ENCODE data around the gene SLC7A14.
A peak's percentile ranks its signal among the peaks of the same experiment; 100 is the strongest.

SLC7A14 gene

GRCh38 chr3:170426240-170426797 is 159.6 kb downstream of the SLC7A14 start:
- no peak for DNase-seq (ENCODE audit: low read depth)

DNA sequence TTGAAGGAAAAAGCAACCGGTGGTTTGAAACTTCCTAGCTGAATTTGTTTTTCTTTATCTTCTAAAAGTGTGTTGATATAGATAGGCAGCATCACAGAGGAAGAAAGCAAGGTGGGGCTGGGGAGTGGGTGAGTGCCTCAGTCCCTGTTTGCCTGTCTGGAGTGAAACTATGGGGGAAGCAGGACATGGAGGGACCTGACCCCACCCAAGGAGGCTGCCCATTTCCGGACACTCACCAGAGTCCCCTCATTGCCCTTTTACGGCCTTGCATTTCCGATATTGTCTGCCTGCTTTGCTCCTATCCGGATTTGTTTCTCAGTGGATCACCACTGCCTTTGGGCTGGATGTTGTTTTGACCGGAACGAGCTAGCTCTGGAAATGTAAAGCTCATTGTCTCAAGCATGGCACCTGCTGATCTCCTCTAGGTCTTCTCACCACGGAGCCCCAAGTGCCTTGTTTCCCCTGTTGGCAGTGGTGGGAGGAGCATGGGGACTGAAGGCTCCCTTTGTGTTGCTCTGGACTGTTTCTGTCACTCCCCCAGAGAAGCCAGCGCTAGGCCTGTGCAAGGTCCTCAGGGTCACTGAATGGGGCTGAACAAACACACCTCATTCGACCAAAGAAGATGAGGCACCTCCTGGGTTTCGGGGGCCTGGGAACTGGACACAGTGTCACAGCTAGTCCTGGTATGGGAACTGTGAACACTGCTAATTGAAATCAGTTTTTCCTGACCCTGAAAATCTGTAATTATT is 160.2 kb downstream of the SLC7A14 start:
- no peak for DNase-seq (ENCODE audit: low read depth)

- DNase-seq (ENCODE audit: low read depth): no peak
These were observed 161.0 kb downstream of the SLC7A14 start for GRCh38 chr3:170424879-170425278.

GRCh38 chr3:170423001-170423615 is 162.8 kb downstream of the SLC7A14 start:
- no peak for DNase-seq (ENCODE audit: low read depth)

DNA sequence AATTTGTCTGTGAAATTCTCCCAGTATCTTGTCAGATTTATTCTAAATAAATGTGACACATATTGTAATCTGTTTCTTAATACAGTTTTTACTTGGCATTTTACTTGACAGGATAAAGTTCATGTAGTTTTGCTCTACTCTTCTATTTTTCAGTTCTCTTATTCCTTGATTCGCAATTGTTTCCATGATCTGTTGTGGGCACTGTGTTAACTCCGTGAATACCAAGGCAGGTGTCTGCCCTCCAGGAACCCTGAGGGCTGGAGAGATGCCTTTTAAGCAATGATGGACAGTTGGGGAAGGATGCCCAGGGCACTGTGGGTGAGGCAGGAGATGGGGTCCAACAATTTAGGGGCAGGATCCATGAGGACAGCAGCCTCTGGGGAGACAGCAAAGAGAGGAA is 164.1 kb downstream of the SLC7A14 start:
- no peak for DNase-seq (ENCODE audit: low read depth)

- DNase-seq (ENCODE audit: low read depth): no peak
These were observed 164.7 kb downstream of the SLC7A14 start for GRCh38 chr3:170421111-170421641.

DNA sequence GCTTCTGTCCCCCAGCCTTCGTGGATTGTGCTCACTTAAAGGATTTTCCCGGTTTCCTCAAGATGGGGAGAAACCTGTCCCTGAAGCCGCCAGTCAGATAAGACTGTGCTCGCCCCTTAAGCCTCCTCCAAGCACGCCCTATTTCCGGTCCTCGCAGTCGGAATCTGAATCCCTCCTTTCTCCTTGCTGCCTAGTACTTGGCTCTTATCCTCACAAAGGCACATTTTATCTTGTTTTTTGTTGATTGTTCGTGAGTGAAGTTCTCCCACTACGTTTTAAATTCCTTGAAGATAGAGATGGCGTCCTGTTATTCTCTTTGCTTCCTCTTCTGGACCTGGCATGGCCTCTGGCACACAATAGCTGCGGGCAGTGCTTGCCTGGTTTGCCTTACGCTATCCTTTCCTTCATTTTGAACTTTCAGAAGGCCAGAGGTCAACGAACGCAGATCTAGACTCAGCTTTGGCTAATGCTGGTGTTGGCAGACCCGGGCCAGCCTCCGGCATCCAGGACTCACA is 165.5 kb downstream of the SLC7A14 start:
- no peak for DNase-seq (ENCODE audit: low read depth)

DNA sequence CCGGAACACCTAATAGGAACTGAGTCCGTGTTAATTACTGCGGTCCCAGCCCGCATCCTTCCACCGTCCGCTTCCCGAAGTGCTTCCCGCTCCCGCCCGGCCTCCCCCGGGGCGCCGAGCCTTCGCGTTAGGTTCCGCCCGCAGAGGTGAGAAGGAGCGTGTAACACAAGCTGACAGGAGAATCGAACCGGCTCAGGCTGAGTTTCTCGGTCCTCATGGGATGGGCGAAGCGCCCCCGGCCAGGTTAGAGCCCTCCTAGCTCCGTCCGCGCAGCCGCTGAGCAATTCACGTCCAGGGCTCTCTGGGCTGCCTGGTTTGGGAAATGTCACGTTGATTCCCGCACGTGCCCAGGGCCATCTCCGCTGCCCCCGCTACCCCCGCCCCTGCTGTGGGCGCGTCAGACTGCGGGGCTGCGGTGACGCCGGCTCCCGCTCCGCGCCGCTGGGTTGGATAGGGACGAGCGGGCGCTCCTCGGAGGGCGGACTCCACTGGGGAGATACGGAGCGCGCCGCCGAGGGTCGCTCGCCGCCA is 166.3 kb downstream of the SLC7A14 start:
- no peak for DNase-seq (ENCODE audit: low read depth)

DNA sequence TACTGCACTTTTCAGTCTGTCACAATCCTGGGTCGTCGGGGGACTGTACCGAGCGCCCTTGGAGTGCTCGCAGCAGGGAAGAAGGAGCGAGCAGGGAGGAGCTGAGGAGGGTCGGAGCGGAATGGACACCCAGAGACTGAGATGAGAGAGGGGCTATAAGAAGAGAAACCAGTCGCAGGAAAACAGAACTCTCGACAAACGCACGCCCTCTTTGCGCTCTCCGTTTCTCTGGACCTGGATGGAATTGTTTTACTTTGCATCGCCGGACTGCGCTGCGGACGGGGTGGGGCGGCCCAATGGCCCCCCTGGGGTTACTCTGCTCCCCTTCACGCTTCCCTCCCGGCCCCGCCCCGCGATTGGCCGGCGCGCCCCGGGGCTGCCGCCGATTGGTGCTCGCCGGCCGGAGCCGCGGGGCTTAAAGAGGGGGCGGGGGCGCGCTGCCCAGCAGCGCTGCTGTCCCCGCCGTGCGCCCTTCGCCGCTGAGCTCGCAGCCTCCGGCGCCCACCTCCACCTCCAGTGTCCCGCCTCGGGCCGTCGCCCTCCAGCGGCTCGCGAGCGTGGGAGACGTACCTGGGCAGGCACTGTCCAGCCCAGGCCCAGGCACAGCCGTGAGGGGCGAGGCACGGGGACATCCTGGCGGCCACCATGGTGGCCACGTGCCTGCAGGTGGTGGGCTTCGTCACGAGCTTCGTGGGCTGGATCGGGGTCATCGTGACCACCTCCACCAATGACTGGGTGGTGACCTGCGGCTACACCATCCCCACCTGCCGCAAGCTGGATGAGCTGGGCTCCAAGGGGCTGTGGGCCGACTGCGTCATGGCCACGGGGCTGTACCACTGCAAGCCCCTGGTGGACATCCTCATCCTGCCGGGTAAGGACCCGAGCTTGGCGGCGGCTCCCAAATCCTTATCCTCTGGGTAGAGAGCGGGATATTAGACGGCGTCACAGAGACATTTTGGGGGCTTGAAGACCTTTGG is 167.2 kb downstream of the SLC7A14 start, which contains the start of gene CLDN11:
TSS of gene CLDN11 (plus strand) at position 447 of the 977 bp plus-strand sequence. CDS start at position 646, 199 bp downstream.
- DNase-seq (ENCODE audit: low read depth): no peak

- no peak for DNase-seq (ENCODE audit: low read depth)
These were observed 168.8 kb downstream of the SLC7A14 start for GRCh38 chr3:170417090-170417489.

GRCh38 chr3:170414202-170414663 is 171.6 kb downstream of the SLC7A14 start:
- peak; percentile 23 for DNase-seq (ENCODE audit: low read depth)

DNA sequence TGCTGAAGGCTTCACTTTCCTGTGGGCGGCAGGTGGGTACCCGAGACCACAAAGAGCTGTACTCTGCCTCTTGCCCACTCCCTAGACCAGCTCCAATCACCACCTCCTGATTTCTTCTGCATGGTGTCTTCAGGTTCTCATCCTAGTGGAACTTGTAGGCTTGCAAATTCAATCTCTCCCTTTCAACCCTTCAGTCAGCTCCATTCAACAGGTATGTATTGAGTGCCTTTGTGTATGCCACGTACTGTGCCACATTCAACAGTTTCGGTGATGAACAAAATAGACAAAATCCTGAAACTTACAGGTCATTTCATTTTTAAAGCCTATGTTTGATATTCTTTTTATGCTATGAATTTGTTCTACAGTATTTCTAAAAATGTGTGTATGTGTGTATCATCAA is 172.6 kb downstream of the SLC7A14 start:
- DNase-seq (ENCODE audit: low read depth): no peak

- no peak for DNase-seq (ENCODE audit: low read depth)
These were observed 175.3 kb downstream of the SLC7A14 start for GRCh38 chr3:170410428-170411029.

Data from activated T-cell treated with anti-CD3 and anti-CD28 coated beads for 48 hours (primary cell).